ENCODE results near the gene MDGA2. TPM values are rescaled to one million over a fixed set of nuclear protein-coding genes. Genes with fewer than 3 reads are reported as not detected.

Gene MDGA2
- total and polyA plus RNA-seq, 12 donors, result 0.05 to 0.15 TPM; not detected in 10

GRCh38 chr14:47269756-47270492 is 405.5 kb downstream of the MDGA2 start:
- DNase-seq (no peak), ATAC-seq (no peak)
- no peaks in the 10 kb centered on the region for H3K27me3 ChIP-seq
- no peak overlapping the region for H3K27ac ChIP-seq
- H3K4me1 ChIP-seq, result no peaks in the 10 kb centered on the region
- no peak overlapping the region for H3K4me3 ChIP-seq
- intact Hi-C loops (cut with DNase I), result no loop called here
- TF ChIP-seq CTCF (IDR thresholded peaks at IDR 0.05), result no peak
- WGBS, 2 donors, result 81% methylated on average over 6 of the region's 6 CpGs
- H3K36me3 ChIP-seq, result no peaks in the 10 kb centered on the region
- H3K9me3 ChIP-seq, result no peaks in the 10 kb centered on the region

- 72 to 77% methylated on average over 1 of the region's 1 CpG for whole genome bisulfite sequencing, 2 donors
- Histone ChIP-seq H3K4me1 (no peaks in the 10 kb centered on the region), H3K27me3 (no peaks in the 10 kb centered on the region), H3K36me3 (no peaks in the 10 kb centered on the region), H3K4me3 (no peak overlapping the region), H3K9me3 (no peaks in the 10 kb centered on the region), H3K27ac (no peak overlapping the region)
- no peak for TF ChIP-seq CTCF (IDR thresholded peaks at IDR 0.05)
- no peak for ATAC-seq
- no peak for DNase-seq
- intact Hi-C loops (cut with DNase I), result no loop called here
These were observed 410.6 kb downstream of the MDGA2 start for GRCh38 chr14:47264842-47265241.

- DNase-seq, result no peak
- no peak for ATAC-seq
- 92 to 94% methylated on average over 2 of the region's 2 CpGs for WGBS, 2 donors
- no peak for TF ChIP-seq CTCF (IDR thresholded peaks at IDR 0.05)
- Histone ChIP-seq H3K4me3 (no peak overlapping the region), H3K9me3 (no peaks in the 10 kb centered on the region), H3K36me3 (no peaks in the 10 kb centered on the region), H3K27ac (no peak overlapping the region), H3K27me3 (no peaks in the 10 kb centered on the region), H3K4me1 (no peaks in the 10 kb centered on the region)
- intact Hi-C loops (cut with DNase I), result no loop called here
These were observed 412.6 kb downstream of the MDGA2 start for GRCh38 chr14:47262801-47263200.

GRCh38 chr14:47261350-47261749 is 414.1 kb downstream of the MDGA2 start:
- no peaks in the 10 kb centered on the region for H3K9me3 ChIP-seq
- H3K4me3 ChIP-seq, result no peak overlapping the region
- no peak for TF ChIP-seq CTCF (IDR thresholded peaks at IDR 0.05)
- H3K27me3 ChIP-seq, result no peaks in the 10 kb centered on the region
- intact Hi-C loops (cut with DNase I), result no loop called here
- H3K4me1 ChIP-seq, result no peaks in the 10 kb centered on the region
- no peaks in the 10 kb centered on the region for H3K36me3 ChIP-seq
- H3K27ac ChIP-seq, result no peak overlapping the region
- DNase-seq (no peak), ATAC-seq (no peak)
